Caki2 (cell line): ENCODE results near the gene NHLH1. TPM values are rescaled to one million over a fixed set of nuclear protein-coding genes. Genes with fewer than 3 reads are reported as not detected.
"Not testable (repeated sequence)": the region's sequence is repeated elsewhere in the genome, so short reads cannot be mapped to it uniquely, and the experiment has no call there.

Source experiments
- DNase-seq: peaks from one replicate; pipeline ENCODE4 v3.0.0-alpha.2; 2015; ENCODE audit warnings: low read depth
- in situ Hi-C: cut with HindIII; loops from 2 replicates; pipeline ENCODE4 v1.10.0; 2016; ENCODE audit warnings: low sequenced_read_pairs, low pct_unique_long_range_greater_than_20kb, mixed read lengths
- total RNA-seq: library from RNA; depleted of rRNA; stranded (reverse); fragments of >200 nt; shearing (Covaris generic); gene quantifications from 2 replicates; pipeline ENCODE4 v1.2.3, GENCODE V29; 2014; ENCODE audit warnings: low replicate concordance

NHLH1 gene
- total RNA-seq, 1 experiment from 2014 or later, result not detected

DNA sequence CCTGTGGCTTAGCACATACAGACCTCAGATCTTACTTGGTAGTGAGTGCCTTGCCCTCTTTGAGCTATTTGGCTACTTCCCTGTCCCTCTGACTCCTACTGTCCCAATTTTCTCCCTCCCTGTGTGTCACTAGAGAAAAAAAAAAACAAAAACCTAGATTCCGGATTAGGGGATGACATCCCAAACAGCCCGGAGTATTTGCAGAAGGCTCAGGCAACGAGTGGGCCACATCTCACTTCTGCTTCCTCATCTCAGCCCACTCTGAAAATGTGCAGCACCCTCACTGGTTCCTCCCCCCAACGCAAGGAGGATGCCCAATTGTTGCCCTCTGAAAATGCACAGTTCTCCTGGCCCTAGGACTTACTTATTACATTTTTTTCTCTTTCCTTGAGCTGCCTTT, 4.9 kb downstream of the NHLH1 start:
- in situ Hi-C loops, result no loop called here
- DNase-seq, result no peak

DNA sequence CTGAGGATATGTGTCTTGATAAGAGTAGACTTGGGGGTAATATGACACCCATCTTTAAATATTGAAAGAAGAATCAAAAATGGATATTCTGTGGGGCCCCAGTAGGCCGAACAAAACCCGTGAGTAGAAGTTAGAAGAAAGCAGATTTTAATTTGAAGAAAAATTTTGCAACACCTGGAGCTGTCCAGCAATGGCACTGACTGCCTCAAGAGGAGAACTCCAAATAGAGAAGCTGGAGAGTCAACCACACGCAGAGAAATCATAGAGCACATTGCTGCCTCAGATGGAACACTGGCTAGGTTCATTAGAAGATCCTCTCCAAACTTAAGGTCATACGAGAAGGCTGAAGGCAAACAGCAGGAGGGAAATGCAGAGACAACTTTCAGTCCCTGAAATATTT, 6.8 kb downstream of the NHLH1 start:
- in situ Hi-C loops, result no loop called here
- DNase-seq, result no peak

- no peak for DNase-seq
- in situ Hi-C loops, result no loop called here
These were observed 7.6 kb downstream of the NHLH1 start for GRCh38 chr1:160374306-160375110.

GRCh38 chr1:160375788-160376524, 9.1 kb downstream of the NHLH1 start:
- in situ Hi-C loops, result no loop called here
- no peak for DNase-seq

GRCh38 chr1:160376525-160377131, 9.8 kb downstream of the NHLH1 start:
- in situ Hi-C loops, result no loop called here
- DNase-seq, result peak; percentile 50

DNA sequence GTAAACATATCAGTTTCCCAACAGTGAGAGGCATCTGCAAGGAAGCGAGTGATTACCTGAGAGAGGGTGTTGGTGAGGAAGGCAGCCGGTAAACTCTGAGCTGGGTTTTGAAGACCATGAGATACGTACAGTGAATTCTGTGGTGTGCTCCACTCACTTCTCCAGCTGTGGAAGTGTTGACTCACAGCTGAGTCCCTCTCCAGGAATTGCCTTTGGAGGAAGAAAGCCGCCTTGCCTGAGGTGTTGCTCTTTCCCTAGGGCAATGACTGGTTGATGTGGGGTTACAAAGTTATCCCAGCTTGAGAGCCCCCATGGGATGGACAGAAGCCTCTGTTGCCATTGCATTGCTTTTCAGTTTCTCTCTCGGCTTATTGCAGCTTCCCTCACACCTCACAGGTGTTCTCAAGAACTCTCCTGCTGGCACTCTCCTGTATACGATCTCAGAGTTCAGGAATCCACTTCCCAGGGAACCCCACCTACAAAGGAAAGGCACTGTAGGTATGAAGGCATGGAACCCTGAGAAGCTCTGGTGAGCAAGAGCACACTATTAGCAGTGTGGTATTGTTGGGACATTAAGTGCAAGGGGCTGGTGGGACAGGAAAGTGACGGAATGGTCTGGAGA, 10.8 kb downstream of the NHLH1 start:
- in situ Hi-C loops, result no loop called here
- no peak for DNase-seq

- in situ Hi-C loops, DNase-seq: not testable (repeated sequence)
These were observed 17.9 kb downstream of the NHLH1 start for GRCh38 chr1:160384812-160385211.

DNA sequence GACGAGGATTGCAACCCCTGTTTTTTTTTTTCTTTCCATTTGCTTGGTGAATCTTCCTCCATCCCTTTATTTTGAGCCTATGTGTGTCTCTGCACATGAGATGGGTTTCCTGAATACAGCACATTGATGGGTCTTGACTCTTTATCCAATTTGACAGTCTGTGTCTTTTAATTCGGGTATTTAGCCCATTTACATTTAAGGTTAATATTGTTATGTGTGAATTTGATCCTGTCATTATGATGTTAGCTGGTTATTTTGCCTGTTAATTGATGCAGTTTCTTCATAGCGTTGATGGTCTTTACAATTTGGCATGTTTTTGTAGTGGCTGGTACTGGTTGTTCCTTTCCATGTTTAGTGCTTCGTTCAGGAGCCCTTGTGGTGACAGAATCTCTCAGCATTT, 21.5 kb downstream of the NHLH1 start:
- in situ Hi-C loops, result not testable (repeated sequence)

GRCh38 chr1:160394673-160395072, 27.8 kb downstream of the NHLH1 start:
- no peak for DNase-seq
- in situ Hi-C loops, result no loop called here

More for the DNA sequence above, 21.5 kb downstream of the NHLH1 start:
- DNase-seq, result not testable (repeated sequence)

DNA sequence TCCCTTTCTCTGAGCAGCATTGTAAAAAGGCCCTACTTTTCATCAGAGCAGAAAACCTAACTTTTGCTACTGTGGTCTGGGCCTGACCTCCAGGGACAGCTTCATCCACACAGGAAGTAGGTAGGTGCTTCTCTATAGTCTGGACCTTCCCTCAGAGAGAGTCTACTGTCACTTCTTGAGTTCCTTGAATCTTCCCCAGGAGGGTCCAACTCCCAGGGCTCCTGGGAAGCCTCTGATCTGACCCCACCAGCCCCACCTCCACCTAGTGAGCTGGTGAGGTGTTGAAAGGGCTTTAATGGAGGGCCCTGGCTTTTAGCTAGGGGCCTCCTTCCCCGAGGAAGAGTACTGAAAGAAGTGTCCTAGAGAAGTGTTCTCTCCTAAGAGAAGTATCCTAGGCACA, 30.8 kb downstream of the NHLH1 start:
- no peak for DNase-seq
- in situ Hi-C loops, result no loop called here

- in situ Hi-C loops, result no loop called here
- DNase-seq, result no peak
These were observed 32.0 kb downstream of the NHLH1 start for GRCh38 chr1:160398823-160399222.

DNA sequence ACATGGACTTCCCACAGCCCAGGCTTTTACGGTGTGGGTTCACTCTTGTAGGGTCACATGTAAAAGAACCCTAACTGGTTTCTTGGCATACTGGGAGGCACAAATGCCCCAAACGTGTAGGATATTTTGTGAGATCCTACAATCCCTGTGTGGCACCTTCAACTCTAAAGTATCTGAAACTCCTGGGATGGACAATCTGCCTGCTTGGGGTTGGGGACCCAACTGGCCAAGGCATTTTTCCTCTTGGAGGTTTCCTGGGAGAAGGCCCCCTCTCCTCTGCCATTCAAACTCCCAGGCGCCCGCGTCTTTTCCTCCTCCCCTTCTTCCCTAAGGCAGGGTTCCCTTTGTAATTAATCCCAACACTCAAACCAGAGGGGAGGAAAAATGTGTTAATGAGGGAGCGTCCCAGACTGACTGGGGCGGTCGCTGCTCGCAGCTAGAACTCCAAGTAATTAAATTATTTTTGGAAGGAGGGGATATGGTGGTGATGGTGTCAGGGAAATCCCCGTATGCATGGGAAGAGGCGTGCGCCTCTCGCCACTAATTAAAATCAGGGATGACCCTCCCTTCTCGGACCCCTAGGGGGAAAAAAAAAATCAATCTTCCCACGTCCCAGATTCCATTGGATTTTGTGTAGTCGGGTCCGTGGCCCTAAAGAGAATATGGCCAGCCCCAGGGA, 32.8 kb downstream of the NHLH1 start:
- in situ Hi-C loops, result no loop called here
- DNase-seq, result no peak

DNA sequence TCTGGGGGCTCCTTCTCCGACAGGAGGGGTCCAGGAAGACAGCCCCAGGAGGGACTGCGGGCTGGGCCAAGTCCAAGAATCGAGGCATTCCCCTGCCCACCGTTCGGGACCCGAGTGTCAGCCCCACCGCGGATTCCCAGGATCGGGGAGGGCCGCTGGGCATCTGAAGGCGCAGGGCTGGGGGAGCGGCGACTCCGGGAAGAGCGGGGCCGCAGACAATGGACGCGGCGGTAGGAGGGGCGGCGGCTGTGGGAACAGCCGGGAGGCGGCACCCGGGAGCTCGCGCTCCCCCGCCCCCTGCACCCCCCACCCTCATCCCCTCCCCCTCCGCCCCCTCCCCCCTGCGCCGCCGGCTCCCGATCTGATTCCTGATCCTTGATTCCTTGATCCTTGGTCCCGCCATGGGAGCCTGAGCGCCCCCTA, 33.4 kb downstream of the NHLH1 start, which contains the start of gene VANGL2:
VANGL2 (plus strand) TSS at position 342 of the 423 bp plus-strand sequence. CDS start 15,274 bp downstream, outside the sequence.
- DNase-seq, result no peak
- in situ Hi-C loops, result no loop called here

- no peak for DNase-seq
- in situ Hi-C loops, result no loop called here
These were observed 34.0 kb downstream of the NHLH1 start for GRCh38 chr1:160400646-160401486.

DNA sequence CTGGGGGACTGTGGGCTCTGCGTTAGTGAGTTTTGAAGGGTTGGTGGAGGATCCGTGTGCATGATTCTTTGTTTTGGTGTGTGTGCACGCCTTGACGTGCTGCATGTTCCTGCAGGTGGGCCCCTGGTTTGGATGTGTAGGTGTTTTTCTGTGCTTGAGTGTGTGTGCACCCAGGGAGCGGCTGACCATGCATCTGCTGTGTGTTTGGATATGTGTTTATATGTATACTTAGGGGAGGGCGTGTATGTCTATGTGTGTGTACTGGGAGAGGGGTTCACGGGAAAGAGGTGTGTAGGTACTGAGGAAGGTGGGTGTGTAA, 34.6 kb downstream of the NHLH1 start:
- in situ Hi-C loops, result no loop called here
- no peak for DNase-seq

- no peak for DNase-seq
- in situ Hi-C loops, result no loop called here
These were observed 35.3 kb downstream of the NHLH1 start for GRCh38 chr1:160402001-160402795.

DNA sequence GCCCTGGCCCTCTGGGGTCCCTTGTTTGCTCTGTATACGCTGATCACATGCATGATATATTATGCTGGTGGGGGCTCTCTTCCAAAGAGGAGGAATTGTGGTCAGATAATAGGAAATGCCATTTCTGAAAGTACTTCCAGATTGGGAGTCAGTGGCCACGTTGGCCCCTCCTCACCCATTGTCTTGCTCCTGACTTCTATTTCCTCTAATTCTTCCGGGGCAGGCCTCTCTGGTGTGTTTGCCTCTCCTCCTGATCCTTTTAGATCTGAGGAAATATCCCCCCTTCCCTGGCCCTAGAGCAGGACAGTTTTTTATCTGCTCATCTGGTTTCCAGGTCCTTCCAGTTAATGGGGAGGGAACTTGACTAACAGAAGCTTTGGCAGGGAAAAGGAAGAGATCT, 36.4 kb downstream of the NHLH1 start:
- in situ Hi-C loops, result no loop called here
- no peak for DNase-seq
